WTC11 (cell line): Measurements from ENCODE around the gene ZNF10. TPM values are rescaled to one million over a fixed set of nuclear protein-coding genes. Genes with fewer than 3 reads are reported as not detected.

Experiments
- ATAC-seq: fragments of 200-7000 bp; cut with Tn5 transposase; 2 replicates; pipeline ENCODE4 v1.10.0; 2021; ENCODE audit warnings: mild to moderate bottlenecking, moderate library complexity
- CTCF ChIA-PET: fragments of 300-600 bp; sonication (Branson Sonifier 250); formaldehyde crosslinking; loops from one replicate; lab custom pipeline; 2021; ENCODE audit warnings: antibody characterized with exemption; lab: Charles Lee
- POLR2A ChIA-PET: fragments of 350-600 bp; sonication (Branson Sonifier 250); formaldehyde crosslinking; loops from one replicate; lab custom pipeline; 2021; ENCODE audit warnings: antibody characterized with exemption; lab: Charles Lee
- DNase-seq: peaks from one replicate; pipeline ENCODE4 v3.0.0; 2021; ENCODE audit warnings: low spot score
- H3K27ac Mint-ChIP-seq: 2 replicates; pipeline ENCODE4 v1.8.0; 2021; ENCODE audit warnings: mixed read lengths
- H3K27me3 Mint-ChIP-seq: 2 replicates; pipeline ENCODE4 v1.8.0; 2021; ENCODE audit warnings: low read depth, mild to moderate bottlenecking, moderate library complexity, mixed read lengths
- H3K36me3 Mint-ChIP-seq: 2 replicates; pipeline ENCODE4 v1.8.0; 2021; ENCODE audit warnings: mixed read lengths
- H3K4me1 Mint-ChIP-seq: 2 replicates; pipeline ENCODE4 v1.8.0; 2022; ENCODE audit warnings: mixed read lengths
- H3K4me3 Mint-ChIP-seq: 2 replicates; pipeline ENCODE4 v1.8.0; 2021; ENCODE audit warnings: mild to moderate bottlenecking, moderate library complexity, mixed read lengths
- H3K9me3 Mint-ChIP-seq: 2 replicates; pipeline ENCODE4 v1.8.0; 2021; ENCODE audit warnings: mixed read lengths
- ATF1 ChIP-seq: sonication (generic); formaldehyde crosslinking; IDR thresholded peaks from 2 replicates; pipeline ENCODE4 v1.8.1; 2023; ENCODE audit warnings: mild to moderate bottlenecking, moderate library complexity, missing genetic modification reagents
- CBFB ChIP-seq: sonication (generic); formaldehyde crosslinking; IDR thresholded peaks from 2 replicates; pipeline ENCODE4 v1.8.1; 2022; ENCODE audit warnings: mild to moderate bottlenecking, low read depth, missing genetic modification reagents
- EMX1 ChIP-seq: fragments of 250-450 bp; sonication (Bioruptor Pico); IDR thresholded peaks from 2 replicates; pipeline ENCODE4 v1.8.0; 2021; ENCODE audit warnings: mild to moderate bottlenecking
- ETV6 ChIP-seq: sonication (generic); formaldehyde crosslinking; IDR thresholded peaks from 2 replicates; pipeline ENCODE4 v1.8.1; 2022; ENCODE audit warnings: mild to moderate bottlenecking, missing genetic modification reagents
- FOXP1 ChIP-seq: sonication (generic); formaldehyde crosslinking; IDR thresholded peaks from 2 replicates; pipeline ENCODE4 v1.8.0; 2022; ENCODE audit warnings: missing genetic modification reagents, mild to moderate bottlenecking, moderate library complexity, borderline replicate concordance
- GRHL2 ChIP-seq: fragments of 250-450 bp; sonication (Bioruptor Pico); IDR thresholded peaks from 2 replicates; pipeline ENCODE4 v1.8.0; 2022; ENCODE audit warnings: mild to moderate bottlenecking, moderate library complexity; ENCODE audit not compliant: insufficient replicate concordance, severe bottlenecking
- GTF2I ChIP-seq: fragments of 250-450 bp; sonication (Bioruptor Pico); conservative IDR thresholded peaks from 2 replicates; pipeline ENCODE4 v1.4.0; 2021; ENCODE audit warnings: mild to moderate bottlenecking
- HMGA2 ChIP-seq: fragments of 250-450 bp; sonication (Bioruptor Pico); IDR thresholded peaks from 2 replicates; pipeline ENCODE4 v1.4.0; 2021; ENCODE audit warnings: mild to moderate bottlenecking, moderate library complexity
- KAT7 ChIP-seq: sonication (generic); formaldehyde crosslinking; IDR thresholded peaks from 2 replicates; pipeline ENCODE4 v1.8.1; 2023; ENCODE audit warnings: missing genetic modification reagents, mild to moderate bottlenecking, borderline replicate concordance
- NR3C1 ChIP-seq: sonication (generic); formaldehyde crosslinking; conservative IDR thresholded peaks from 2 replicates; pipeline ENCODE4 v1.8.1; 2023; ENCODE audit warnings: low read depth, mild to moderate bottlenecking, missing genetic modification reagents
- PRRX2 ChIP-seq: fragments of 250-450 bp; sonication (Bioruptor Pico); IDR thresholded peaks from 2 replicates; pipeline ENCODE4 v1.8.0; 2021; ENCODE audit warnings: mild to moderate bottlenecking
- SP1 ChIP-seq: sonication (generic); formaldehyde crosslinking; conservative IDR thresholded peaks from 2 replicates; pipeline ENCODE4 v1.8.1; 2022; ENCODE audit warnings: missing genetic modification reagents
- ZNF423 ChIP-seq: fragments of 250-450 bp; sonication (Bioruptor Pico); IDR thresholded peaks from 2 replicates; pipeline ENCODE4 v2.1.2; 2022; ENCODE audit warnings: mild to moderate bottlenecking, moderate library complexity
- total RNA-seq: library from RNA; stranded (reverse); gene quantifications from 3 replicates; pipeline ENCODE4 v1.2.3, GENCODE V29; 2021
- TF ChIP-seq, protein P1 (sequence below): sonication (generic); formaldehyde crosslinking; IDR thresholded peaks from 2 replicates; pipeline ENCODE4 v1.8.1; 2022; ENCODE audit warnings: mild to moderate bottlenecking, moderate library complexity, missing genetic modification reagents
- TF ChIP-seq, protein P2 (sequence below): fragments of 250-450 bp; sonication (Bioruptor Pico); IDR thresholded peaks from 2 replicates; pipeline ENCODE4 v1.9.0; 2021; ENCODE audit warnings: moderate library complexity, mild to moderate bottlenecking, inconsistent platforms, borderline replicate concordance
- TF ChIP-seq, protein P3 (sequence below): sonication (generic); formaldehyde crosslinking; IDR thresholded peaks from 2 replicates; pipeline ENCODE4 v1.8.1; 2023; ENCODE audit warnings: mild to moderate bottlenecking, missing genetic modification reagents
- TF ChIP-seq, protein P4 (sequence below): sonication (generic); formaldehyde crosslinking; IDR thresholded peaks from 2 replicates; pipeline ENCODE4 v1.8.1; 2022; ENCODE audit warnings: mild to moderate bottlenecking, missing genetic modification reagents, moderate library complexity, borderline replicate concordance
- TF ChIP-seq, protein P5 (sequence below): sonication (generic); formaldehyde crosslinking; IDR thresholded peaks from 2 replicates; pipeline ENCODE4 v1.8.1; 2022; ENCODE audit warnings: missing genetic modification reagents, borderline replicate concordance
- TF ChIP-seq, protein P6 (sequence below): sonication (generic); formaldehyde crosslinking; IDR thresholded peaks from 2 replicates; pipeline ENCODE4 v1.8.0; 2023; ENCODE audit warnings: mild to moderate bottlenecking, missing genetic modification reagents
- TF ChIP-seq, protein P7 (sequence below): sonication (generic); formaldehyde crosslinking; IDR thresholded peaks from 2 replicates; pipeline ENCODE4 v1.8.1; 2023; ENCODE audit warnings: mild to moderate bottlenecking, missing genetic modification reagents, borderline replicate concordance

Gene ZNF10
- total RNA-seq, 1 experiment from 2014 or later: 10.5 TPM

DNA sequence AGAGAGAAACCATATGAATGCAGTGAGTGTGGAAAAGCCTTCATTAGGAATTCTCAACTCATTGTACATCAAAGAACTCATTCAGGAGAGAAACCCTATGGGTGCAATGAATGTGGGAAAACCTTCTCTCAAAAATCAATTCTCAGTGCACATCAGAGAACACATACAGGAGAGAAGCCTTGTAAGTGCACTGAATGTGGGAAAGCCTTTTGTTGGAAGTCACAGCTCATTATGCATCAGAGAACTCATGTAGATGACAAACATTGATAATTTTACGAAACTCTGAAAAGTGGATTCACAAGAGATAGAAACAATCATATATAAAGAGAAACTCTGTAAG, 73.8 kb downstream of the ZNF10 start:
- DNase-seq: no peak
- ChIA-PET POLR2A (no interaction called here), CTCF (no interaction called here)
- Mint-ChIP-seq H3K4me3 (no peak overlapping the region), H3K36me3 (peaks cover 84% of the 10 kb centered on the region), H3K27ac (no peak overlapping the region), H3K27me3 (peaks cover 38% of the 10 kb centered on the region), H3K4me1 (no peaks in the 10 kb centered on the region), H3K9me3 (peaks cover 83% of the 10 kb centered on the region)
- no peak for TF ChIP-seq NR3C1 (CRISPR knock-in tag)
- TF ChIP-seq FOXP1 (CRISPR knock-in tag): no peak
- TF ChIP-seq, protein P1, sequence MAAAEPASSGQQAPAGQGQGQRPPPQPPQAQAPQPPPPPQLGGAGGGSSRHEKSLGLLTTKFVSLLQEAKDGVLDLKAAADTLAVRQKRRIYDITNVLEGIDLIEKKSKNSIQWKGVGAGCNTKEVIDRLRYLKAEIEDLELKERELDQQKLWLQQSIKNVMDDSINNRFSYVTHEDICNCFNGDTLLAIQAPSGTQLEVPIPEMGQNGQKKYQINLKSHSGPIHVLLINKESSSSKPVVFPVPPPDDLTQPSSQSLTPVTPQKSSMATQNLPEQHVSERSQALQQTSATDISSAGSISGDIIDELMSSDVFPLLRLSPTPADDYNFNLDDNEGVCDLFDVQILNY (CRISPR knock-in tag): no peak
- TF ChIP-seq, protein P2, sequence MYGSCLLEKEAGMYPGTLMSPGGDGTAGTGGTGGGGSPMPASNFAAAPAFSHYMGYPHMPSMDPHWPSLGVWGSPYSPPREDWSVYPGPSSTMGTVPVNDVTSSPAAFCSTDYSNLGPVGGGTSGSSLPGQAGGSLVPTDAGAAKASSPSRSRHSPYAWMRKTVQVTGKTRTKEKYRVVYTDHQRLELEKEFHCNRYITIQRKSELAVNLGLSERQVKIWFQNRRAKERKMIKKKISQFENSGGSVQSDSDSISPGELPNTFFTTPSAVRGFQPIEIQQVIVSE (CRISPR knock-in tag): no peak
- TF ChIP-seq KAT7 (CRISPR knock-in tag): no peak
- TF ChIP-seq GRHL2: no peak
- TF ChIP-seq GTF2I (CRISPR knock-in tag): no peak
- TF ChIP-seq, protein P3, sequence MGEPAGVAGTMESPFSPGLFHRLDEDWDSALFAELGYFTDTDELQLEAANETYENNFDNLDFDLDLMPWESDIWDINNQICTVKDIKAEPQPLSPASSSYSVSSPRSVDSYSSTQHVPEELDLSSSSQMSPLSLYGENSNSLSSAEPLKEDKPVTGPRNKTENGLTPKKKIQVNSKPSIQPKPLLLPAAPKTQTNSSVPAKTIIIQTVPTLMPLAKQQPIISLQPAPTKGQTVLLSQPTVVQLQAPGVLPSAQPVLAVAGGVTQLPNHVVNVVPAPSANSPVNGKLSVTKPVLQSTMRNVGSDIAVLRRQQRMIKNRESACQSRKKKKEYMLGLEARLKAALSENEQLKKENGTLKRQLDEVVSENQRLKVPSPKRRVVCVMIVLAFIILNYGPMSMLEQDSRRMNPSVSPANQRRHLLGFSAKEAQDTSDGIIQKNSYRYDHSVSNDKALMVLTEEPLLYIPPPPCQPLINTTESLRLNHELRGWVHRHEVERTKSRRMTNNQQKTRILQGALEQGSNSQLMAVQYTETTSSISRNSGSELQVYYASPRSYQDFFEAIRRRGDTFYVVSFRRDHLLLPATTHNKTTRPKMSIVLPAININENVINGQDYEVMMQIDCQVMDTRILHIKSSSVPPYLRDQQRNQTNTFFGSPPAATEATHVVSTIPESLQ (CRISPR knock-in tag): no peak
- TF ChIP-seq, protein P4, sequence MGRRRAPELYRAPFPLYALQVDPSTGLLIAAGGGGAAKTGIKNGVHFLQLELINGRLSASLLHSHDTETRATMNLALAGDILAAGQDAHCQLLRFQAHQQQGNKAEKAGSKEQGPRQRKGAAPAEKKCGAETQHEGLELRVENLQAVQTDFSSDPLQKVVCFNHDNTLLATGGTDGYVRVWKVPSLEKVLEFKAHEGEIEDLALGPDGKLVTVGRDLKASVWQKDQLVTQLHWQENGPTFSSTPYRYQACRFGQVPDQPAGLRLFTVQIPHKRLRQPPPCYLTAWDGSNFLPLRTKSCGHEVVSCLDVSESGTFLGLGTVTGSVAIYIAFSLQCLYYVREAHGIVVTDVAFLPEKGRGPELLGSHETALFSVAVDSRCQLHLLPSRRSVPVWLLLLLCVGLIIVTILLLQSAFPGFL (CRISPR knock-in tag): no peak
- no peak for TF ChIP-seq CBFB (CRISPR knock-in tag)
- no peak for TF ChIP-seq ATF1 (CRISPR knock-in tag)
- TF ChIP-seq PRRX2 (CRISPR knock-in tag): no peak
- TF ChIP-seq, protein P5, sequence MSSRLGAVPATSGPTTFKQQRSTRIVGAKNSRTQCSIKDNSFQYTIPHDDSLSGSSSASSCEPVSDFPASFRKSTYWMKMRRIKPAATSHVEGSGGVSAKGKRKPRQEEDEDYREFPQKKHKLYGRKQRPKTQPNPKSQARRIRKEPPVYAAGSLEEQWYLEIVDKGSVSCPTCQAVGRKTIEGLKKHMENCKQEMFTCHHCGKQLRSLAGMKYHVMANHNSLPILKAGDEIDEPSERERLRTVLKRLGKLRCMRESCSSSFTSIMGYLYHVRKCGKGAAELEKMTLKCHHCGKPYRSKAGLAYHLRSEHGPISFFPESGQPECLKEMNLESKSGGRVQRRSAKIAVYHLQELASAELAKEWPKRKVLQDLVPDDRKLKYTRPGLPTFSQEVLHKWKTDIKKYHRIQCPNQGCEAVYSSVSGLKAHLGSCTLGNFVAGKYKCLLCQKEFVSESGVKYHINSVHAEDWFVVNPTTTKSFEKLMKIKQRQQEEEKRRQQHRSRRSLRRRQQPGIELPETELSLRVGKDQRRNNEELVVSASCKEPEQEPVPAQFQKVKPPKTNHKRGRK (CRISPR knock-in tag): no peak
- TF ChIP-seq HMGA2 (CRISPR knock-in tag): no peak
- TF ChIP-seq, protein P6, sequence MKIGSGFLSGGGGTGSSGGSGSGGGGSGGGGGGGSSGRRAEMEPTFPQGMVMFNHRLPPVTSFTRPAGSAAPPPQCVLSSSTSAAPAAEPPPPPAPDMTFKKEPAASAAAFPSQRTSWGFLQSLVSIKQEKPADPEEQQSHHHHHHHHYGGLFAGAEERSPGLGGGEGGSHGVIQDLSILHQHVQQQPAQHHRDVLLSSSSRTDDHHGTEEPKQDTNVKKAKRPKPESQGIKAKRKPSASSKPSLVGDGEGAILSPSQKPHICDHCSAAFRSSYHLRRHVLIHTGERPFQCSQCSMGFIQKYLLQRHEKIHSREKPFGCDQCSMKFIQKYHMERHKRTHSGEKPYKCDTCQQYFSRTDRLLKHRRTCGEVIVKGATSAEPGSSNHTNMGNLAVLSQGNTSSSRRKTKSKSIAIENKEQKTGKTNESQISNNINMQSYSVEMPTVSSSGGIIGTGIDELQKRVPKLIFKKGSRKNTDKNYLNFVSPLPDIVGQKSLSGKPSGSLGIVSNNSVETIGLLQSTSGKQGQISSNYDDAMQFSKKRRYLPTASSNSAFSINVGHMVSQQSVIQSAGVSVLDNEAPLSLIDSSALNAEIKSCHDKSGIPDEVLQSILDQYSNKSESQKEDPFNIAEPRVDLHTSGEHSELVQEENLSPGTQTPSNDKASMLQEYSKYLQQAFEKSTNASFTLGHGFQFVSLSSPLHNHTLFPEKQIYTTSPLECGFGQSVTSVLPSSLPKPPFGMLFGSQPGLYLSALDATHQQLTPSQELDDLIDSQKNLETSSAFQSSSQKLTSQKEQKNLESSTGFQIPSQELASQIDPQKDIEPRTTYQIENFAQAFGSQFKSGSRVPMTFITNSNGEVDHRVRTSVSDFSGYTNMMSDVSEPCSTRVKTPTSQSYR (CRISPR knock-in tag): no peak
- TF ChIP-seq ZNF423: no peak
- TF ChIP-seq, protein P7, sequence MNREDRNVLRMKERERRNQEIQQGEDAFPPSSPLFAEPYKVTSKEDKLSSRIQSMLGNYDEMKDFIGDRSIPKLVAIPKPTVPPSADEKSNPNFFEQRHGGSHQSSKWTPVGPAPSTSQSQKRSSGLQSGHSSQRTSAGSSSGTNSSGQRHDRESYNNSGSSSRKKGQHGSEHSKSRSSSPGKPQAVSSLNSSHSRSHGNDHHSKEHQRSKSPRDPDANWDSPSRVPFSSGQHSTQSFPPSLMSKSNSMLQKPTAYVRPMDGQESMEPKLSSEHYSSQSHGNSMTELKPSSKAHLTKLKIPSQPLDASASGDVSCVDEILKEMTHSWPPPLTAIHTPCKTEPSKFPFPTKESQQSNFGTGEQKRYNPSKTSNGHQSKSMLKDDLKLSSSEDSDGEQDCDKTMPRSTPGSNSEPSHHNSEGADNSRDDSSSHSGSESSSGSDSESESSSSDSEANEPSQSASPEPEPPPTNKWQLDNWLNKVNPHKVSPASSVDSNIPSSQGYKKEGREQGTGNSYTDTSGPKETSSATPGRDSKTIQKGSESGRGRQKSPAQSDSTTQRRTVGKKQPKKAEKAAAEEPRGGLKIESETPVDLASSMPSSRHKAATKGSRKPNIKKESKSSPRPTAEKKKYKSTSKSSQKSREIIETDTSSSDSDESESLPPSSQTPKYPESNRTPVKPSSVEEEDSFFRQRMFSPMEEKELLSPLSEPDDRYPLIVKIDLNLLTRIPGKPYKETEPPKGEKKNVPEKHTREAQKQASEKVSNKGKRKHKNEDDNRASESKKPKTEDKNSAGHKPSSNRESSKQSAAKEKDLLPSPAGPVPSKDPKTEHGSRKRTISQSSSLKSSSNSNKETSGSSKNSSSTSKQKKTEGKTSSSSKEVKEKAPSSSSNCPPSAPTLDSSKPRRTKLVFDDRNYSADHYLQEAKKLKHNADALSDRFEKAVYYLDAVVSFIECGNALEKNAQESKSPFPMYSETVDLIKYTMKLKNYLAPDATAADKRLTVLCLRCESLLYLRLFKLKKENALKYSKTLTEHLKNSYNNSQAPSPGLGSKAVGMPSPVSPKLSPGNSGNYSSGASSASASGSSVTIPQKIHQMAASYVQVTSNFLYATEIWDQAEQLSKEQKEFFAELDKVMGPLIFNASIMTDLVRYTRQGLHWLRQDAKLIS (CRISPR knock-in tag): no peak
- TF ChIP-seq ETV6 (CRISPR knock-in tag): no peak
- TF ChIP-seq SP1 (CRISPR knock-in tag): no peak
- no peak for TF ChIP-seq EMX1 (CRISPR knock-in tag)
- no peak for ATAC-seq
